HG03108 (cell line): ENCODE measurements around the gene SLC12A7.
"Not testable (repeated sequence)": the region's sequence is repeated elsewhere in the genome, so short reads cannot be mapped to it uniquely, and the experiment has no call there.

Source experiments
- ATAC-seq: cut with Tn5 transposase; IDR thresholded peaks from one replicate; pipeline ENCODE4 v1.9.1; 2021; ENCODE audit warnings: moderate library complexity; ENCODE audit not compliant: unreplicated experiment

SLC12A7 gene

GRCh38 chr5:1011741-1012312 is 100.0 kb downstream of the SLC12A7 start:
- no peak for ATAC-seq

GRCh38 chr5:1011226-1011631 is 100.6 kb downstream of the SLC12A7 start:
- ATAC-seq, result no peak

GRCh38 chr5:1010641-1011046 is 101.2 kb downstream of the SLC12A7 start:
- no peak for ATAC-seq

- ATAC-seq, result no peak
Observed at GRCh38 chr5:1010181-1010510, 101.7 kb downstream of the SLC12A7 start.

GRCh38 chr5:1009359-1010180 is 102.3 kb downstream of the SLC12A7 start:
- no peak for ATAC-seq

GRCh38 chr5:1008451-1009358 is 103.2 kb downstream of the SLC12A7 start, which contains the start of gene NKD2:
TSS of gene NKD2 (plus strand) at chr5:1008802. CDS start at chr5:1009058, 256 bp downstream.
- no peak for ATAC-seq

GRCh38 chr5:1007681-1008450 is 104.0 kb downstream of the SLC12A7 start:
- no peak for ATAC-seq

GRCh38 chr5:1007221-1007680 is 104.6 kb downstream of the SLC12A7 start:
- ATAC-seq, result no peak

GRCh38 chr5:1006656-1007071 is 105.2 kb downstream of the SLC12A7 start:
- no peak for ATAC-seq

- no peak for ATAC-seq
Observed at GRCh38 chr5:1005904-1006655, 105.8 kb downstream of the SLC12A7 start.

- no peak for ATAC-seq
Observed at GRCh38 chr5:1005249-1005851, 106.5 kb downstream of the SLC12A7 start.

- ATAC-seq, result no peak
Observed at GRCh38 chr5:1004461-1005248, 107.2 kb downstream of the SLC12A7 start.

- ATAC-seq, result no peak
Observed at GRCh38 chr5:1003296-1003937, 108.4 kb downstream of the SLC12A7 start.

- ATAC-seq, result no peak
Observed at GRCh38 chr5:1002836-1003235, 109.0 kb downstream of the SLC12A7 start.

- ATAC-seq, result no peak
Observed at GRCh38 chr5:1002271-1002546, 109.7 kb downstream of the SLC12A7 start.

GRCh38 chr5:1001406-1002270 is 110.2 kb downstream of the SLC12A7 start:
- no peak for ATAC-seq

- ATAC-seq, result not testable (repeated sequence)
Observed at GRCh38 chr5:1000831-1001230, 111.0 kb downstream of the SLC12A7 start.
